Panc1 (cell line): ENCODE results near the gene TBXA2R. TPM values are rescaled to one million over a fixed set of nuclear protein-coding genes. Genes with fewer than 3 reads are reported as not detected.
A peak's percentile ranks its signal among the peaks of the same experiment; 100 is the strongest.

Experiments used
- ATAC-seq: fragments of 200-7000 bp; cut with Tn5 transposase; 2 replicates; pipeline ENCODE4 v1.9.1; 2020; ENCODE audit warnings: mild to moderate bottlenecking, moderate library complexity
- BruUV-seq: library from RNA; stranded (reverse); fragments of 400-500 nt; replicated peaks from 2 replicates; lab custom pipeline; 2021; lab: Mats Ljungman, UMichigan
- CTCF ChIA-PET: fragments of 300-600 bp; sonication (Branson Sonifier 250); formaldehyde crosslinking; loops from one replicate; lab custom pipeline; 2022; ENCODE audit warnings: antibody characterized with exemption; lab: Charles Lee
- POLR2A ChIA-PET: fragments of 300-600 bp; sonication (Branson Sonifier 250); formaldehyde crosslinking; loops from one replicate; lab custom pipeline; 2022; ENCODE audit warnings: antibody characterized with exemption; lab: Charles Lee
- DNase-seq: peaks from one replicate; pipeline ENCODE4 v3.0.0-alpha.2; 2010; ENCODE audit warnings: low read depth, low spot score
- H3K27ac ChIP-seq: 2 replicates; pipeline ENCODE4 v1.5.1; 2011; ENCODE audit warnings: mild to moderate bottlenecking, low read length, inconsistent platforms
- H3K27me3 ChIP-seq: fragments of 200-500 bp; sonication (Bioruptor generic); 2 replicates; pipeline ENCODE4 v1.6.0; 2014; ENCODE audit warnings: low read length, inconsistent platforms; ENCODE audit not compliant: control insufficient read depth, insufficient read depth
- H3K36me3 ChIP-seq: fragments of 200-500 bp; sonication (Bioruptor generic); 2 replicates; pipeline ENCODE4 v1.5.1; 2014; ENCODE audit warnings: inconsistent platforms, mild to moderate bottlenecking, low read length, moderate library complexity; ENCODE audit not compliant: control insufficient read depth, insufficient read depth
- H3K4me1 ChIP-seq: 2 replicates; pipeline ENCODE4 v1.5.1; 2011; ENCODE audit warnings: inconsistent platforms, mild to moderate bottlenecking, low read length, moderate library complexity; ENCODE audit not compliant: control insufficient read depth, insufficient read depth
- H3K4me3 ChIP-seq, 2 experiments: 2 replicates each; pipeline ENCODE4 v1.5.1; 2011 to 2012; ENCODE audit warnings: low read depth in 2 of 2, low read length in 2 of 2, mild to moderate bottlenecking in 2 of 2, inconsistent platforms in 1 of 2, moderate library complexity in 1 of 2
- H3K9me3 ChIP-seq: fragments of 200-500 bp; sonication (Bioruptor generic); 2 replicates; pipeline ENCODE4 v1.5.1; 2014; ENCODE audit warnings: low read depth, mild to moderate bottlenecking, inconsistent platforms, low read length, moderate library complexity; ENCODE audit not compliant: control insufficient read depth, insufficient read depth
- POLR2AphosphoS5 ChIP-seq: IDR thresholded peaks from 2 replicates; pipeline ENCODE4 v1.6.1; 2012; ENCODE audit warnings: mild to moderate bottlenecking, low read depth, low read length, moderate library complexity
- SIN3A ChIP-seq: IDR thresholded peaks from 2 replicates; pipeline ENCODE4 v1.6.1; 2012; ENCODE audit warnings: low read depth, mild to moderate bottlenecking, low read length, moderate library complexity, borderline replicate concordance; ENCODE audit not compliant: insufficient read depth
- TCF7L2 ChIP-seq: IDR thresholded peaks from 2 replicates; pipeline ENCODE4 v1.6.1; 2011; ENCODE audit warnings: mild to moderate bottlenecking, low read depth, low read length, inconsistent platforms
- in situ Hi-C: cut with HindIII; loops from 2 replicates; pipeline ENCODE4 v1.10.0; 2016; ENCODE audit warnings: low sequenced_read_pairs, low pct_unique_long_range_greater_than_20kb
- intact Hi-C: fragments of 100-400 bp; cut with micrococcal nuclease; formaldehyde crosslinking; loops from one replicate; pipeline ENCODE4 v1.10.0; 2022; ENCODE audit not compliant: unreplicated experiment
- total RNA-seq: library from RNA; stranded (reverse); gene quantifications from one replicate; pipeline ENCODE4 v1.2.1, GENCODE V29; 2021; ENCODE audit not compliant: unreplicated experiment
- TF ChIP-seq, protein P1 (sequence below): fragments of 450-650 bp; IDR thresholded peaks from 2 replicates; pipeline ENCODE4 v1.5.1; 2017; ENCODE audit warnings: mild to moderate bottlenecking
- TF ChIP-seq, protein P2 (sequence below), 2 experiments: IDR thresholded peaks; 2 replicates each; pipeline ENCODE4 v1.6.1; 2011 to 2012; ENCODE audit warnings: low read depth in 2 of 2, control low read depth in 1 of 2, low read length in 1 of 2, mild to moderate bottlenecking in 1 of 2, moderate library complexity in 1 of 2; ENCODE audit not compliant: insufficient read depth in 1 of 2

TBXA2R gene
- total RNA-seq, 1 experiment from 2014 or later = 5.2 TPM

DNA sequence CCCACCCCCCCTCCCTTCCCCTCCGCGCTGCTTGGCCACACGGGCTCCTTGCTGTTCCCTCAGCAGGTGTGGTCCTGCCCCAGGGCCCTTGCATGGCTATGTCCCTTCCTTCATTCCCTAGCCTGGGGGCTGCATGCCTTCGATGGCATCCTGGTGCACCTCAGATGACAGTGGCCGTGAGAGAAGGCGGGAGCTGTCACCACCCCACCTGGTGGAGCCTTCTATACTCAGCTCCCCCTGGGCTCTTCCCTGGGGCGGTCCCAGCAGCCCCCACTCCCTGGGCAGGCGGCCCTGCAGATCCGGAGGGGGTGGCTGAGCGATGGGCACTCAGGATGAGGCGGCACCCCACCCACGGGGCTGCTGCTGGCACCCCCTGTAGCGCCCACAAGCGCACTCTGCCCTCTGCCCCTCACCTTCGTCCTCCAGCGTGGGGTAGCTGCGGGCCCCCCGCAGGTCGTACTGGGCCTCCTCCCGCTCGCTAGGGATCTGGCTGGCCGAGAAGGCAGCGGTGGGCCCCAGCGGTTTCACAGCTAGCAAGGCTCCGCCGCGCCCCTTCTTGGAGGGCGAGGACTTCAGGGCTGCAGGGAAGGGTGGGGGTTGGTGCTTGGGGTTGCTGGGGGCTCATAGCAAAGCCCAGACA lies 37.1 kb upstream of the TBXA2R start:
- Histone ChIP-seq H3K27ac (no peak overlapping the region), H3K36me3 (no peaks in the 10 kb centered on the region), H3K9me3 (no peaks in the 10 kb centered on the region), H3K4me3 (no peak overlapping the region), H3K4me1 (peaks cover 4% of the 10 kb centered on the region), H3K27me3 (no peaks in the 10 kb centered on the region)
- intact Hi-C loops = no loop called here
- no peak for DNase-seq
- CTCF ChIA-PET = interaction anchor here (0.6 kb wide), 2 partner anchors 60 to 65 kb away, joined by 4 to 6 read pairs; no protein-coding TSS in a partner anchor
- ATAC-seq = no peak
- in situ Hi-C loops = no loop called here
- POLR2A ChIA-PET = no interaction called here
- no TSS peak for BruUV-seq
- TF ChIP-seq TCF7L2 = no peak
- TF ChIP-seq POLR2AphosphoS5 = no peak
- TF ChIP-seq, protein P1, sequence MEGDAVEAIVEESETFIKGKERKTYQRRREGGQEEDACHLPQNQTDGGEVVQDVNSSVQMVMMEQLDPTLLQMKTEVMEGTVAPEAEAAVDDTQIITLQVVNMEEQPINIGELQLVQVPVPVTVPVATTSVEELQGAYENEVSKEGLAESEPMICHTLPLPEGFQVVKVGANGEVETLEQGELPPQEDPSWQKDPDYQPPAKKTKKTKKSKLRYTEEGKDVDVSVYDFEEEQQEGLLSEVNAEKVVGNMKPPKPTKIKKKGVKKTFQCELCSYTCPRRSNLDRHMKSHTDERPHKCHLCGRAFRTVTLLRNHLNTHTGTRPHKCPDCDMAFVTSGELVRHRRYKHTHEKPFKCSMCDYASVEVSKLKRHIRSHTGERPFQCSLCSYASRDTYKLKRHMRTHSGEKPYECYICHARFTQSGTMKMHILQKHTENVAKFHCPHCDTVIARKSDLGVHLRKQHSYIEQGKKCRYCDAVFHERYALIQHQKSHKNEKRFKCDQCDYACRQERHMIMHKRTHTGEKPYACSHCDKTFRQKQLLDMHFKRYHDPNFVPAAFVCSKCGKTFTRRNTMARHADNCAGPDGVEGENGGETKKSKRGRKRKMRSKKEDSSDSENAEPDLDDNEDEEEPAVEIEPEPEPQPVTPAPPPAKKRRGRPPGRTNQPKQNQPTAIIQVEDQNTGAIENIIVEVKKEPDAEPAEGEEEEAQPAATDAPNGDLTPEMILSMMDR = no peak

DNA sequence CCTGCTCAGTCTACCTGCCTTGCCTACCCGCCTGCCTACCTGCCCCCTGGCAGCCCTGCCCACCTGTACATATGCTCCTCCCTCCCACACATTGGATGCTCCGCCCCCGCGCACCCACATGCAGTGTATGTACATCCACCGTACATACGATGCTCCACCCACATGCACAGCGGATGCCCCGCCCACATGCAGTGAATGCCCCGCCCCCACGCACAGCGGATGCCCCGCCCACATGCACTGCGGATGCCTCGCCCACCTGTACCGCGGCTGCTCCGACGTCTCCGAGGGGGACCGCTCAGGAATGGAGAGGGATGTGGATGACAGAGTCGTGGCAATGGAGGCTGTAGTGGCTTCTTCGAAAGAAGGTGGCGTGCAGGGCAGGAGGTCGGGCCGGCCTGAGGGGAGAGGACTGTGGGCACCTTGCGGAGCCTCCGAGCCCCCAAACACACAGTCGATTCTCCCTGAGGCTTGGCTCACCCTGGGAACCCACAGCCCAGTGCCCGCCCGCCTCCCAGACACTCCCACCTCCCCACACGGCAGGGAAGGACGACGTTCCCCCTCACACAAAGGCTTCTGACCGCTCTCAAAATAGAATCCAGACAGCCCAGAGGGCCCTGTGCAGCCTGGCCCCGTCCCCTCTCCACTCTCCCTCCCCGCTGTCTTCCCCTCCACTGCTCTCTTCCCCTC lies 36.5 kb upstream of the TBXA2R start:
- Histone ChIP-seq H3K36me3 (no peaks in the 10 kb centered on the region), H3K4me1 (peaks cover 4% of the 10 kb centered on the region), H3K27ac (no peak overlapping the region), H3K4me3 (no peak overlapping the region), H3K9me3 (no peaks in the 10 kb centered on the region), H3K27me3 (no peaks in the 10 kb centered on the region)
- BruUV-seq = no TSS peak
- intact Hi-C loops = no loop called here
- CTCF ChIA-PET = interaction anchor here (0.6 kb wide), 1 partner anchor 61 kb away, joined by 4 read pairs; no protein-coding TSS in a partner anchor
- DNase-seq (no peak), ATAC-seq (peak; percentile 59)
- no peak for TF ChIP-seq TCF7L2
- no peak for TF ChIP-seq POLR2AphosphoS5
- TF ChIP-seq, protein P2, sequence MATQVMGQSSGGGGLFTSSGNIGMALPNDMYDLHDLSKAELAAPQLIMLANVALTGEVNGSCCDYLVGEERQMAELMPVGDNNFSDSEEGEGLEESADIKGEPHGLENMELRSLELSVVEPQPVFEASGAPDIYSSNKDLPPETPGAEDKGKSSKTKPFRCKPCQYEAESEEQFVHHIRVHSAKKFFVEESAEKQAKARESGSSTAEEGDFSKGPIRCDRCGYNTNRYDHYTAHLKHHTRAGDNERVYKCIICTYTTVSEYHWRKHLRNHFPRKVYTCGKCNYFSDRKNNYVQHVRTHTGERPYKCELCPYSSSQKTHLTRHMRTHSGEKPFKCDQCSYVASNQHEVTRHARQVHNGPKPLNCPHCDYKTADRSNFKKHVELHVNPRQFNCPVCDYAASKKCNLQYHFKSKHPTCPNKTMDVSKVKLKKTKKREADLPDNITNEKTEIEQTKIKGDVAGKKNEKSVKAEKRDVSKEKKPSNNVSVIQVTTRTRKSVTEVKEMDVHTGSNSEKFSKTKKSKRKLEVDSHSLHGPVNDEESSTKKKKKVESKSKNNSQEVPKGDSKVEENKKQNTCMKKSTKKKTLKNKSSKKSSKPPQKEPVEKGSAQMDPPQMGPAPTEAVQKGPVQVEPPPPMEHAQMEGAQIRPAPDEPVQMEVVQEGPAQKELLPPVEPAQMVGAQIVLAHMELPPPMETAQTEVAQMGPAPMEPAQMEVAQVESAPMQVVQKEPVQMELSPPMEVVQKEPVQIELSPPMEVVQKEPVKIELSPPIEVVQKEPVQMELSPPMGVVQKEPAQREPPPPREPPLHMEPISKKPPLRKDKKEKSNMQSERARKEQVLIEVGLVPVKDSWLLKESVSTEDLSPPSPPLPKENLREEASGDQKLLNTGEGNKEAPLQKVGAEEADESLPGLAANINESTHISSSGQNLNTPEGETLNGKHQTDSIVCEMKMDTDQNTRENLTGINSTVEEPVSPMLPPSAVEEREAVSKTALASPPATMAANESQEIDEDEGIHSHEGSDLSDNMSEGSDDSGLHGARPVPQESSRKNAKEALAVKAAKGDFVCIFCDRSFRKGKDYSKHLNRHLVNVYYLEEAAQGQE (IDR thresholded peaks at IDR 0.05; ENCODE audit: insufficient read depth in 1 of 2, low read depth in 2 of 2, low read length in 1 of 2) = no peak
- no peak for TF ChIP-seq SIN3A
- TF ChIP-seq, protein P1 = no peak
- in situ Hi-C loops = no loop called here
- POLR2A ChIA-PET = interaction anchor here (0.6 to 0.7 kb wide), 2 partner anchors 14 to 18 kb away, joined by 4 read pairs; no protein-coding TSS in a partner anchor
